Kidney epithelial cell (primary cell): Measurements from ENCODE around the gene ZNF692. TPM values are rescaled to one million over a fixed set of nuclear protein-coding genes. Genes with fewer than 3 reads are reported as not detected.

Source experiments
- DNase-seq: peaks from one replicate; pipeline ENCODE4 v3.0.0-alpha.2; 2010; ENCODE audit warnings: low read depth
- H3K27me3 ChIP-seq: 2 replicates; pipeline ENCODE4 v1.6.0; 2011; ENCODE audit warnings: low read length; ENCODE audit not compliant: control insufficient read depth, insufficient read depth
- H3K36me3 ChIP-seq: 2 replicates; pipeline ENCODE4 v1.5.1; 2011; ENCODE audit warnings: low read length; ENCODE audit not compliant: control insufficient read depth, insufficient read depth
- H3K4me3 ChIP-seq: 2 replicates; pipeline ENCODE4 v1.5.1; 2011; ENCODE audit warnings: low read depth, mild to moderate bottlenecking, control low read depth, low read length
- total RNA-seq: library from RNA; depleted of rRNA; stranded (reverse); fragments of >200 nt; gene quantifications from 2 replicates; pipeline ENCODE4 v1.2.3, GENCODE V29; 2015
- TF ChIP-seq, protein P1 (sequence below): IDR thresholded peaks from 2 replicates; pipeline ENCODE4 v1.5.1; 2011; ENCODE audit warnings: mild to moderate bottlenecking, moderate library complexity, low read length, control low read depth, inconsistent platforms; ENCODE audit not compliant: insufficient read depth, poor library complexity, severe bottlenecking

Gene ZNF692
- total RNA-seq, 1 donor from 2014 or later, result 20.4 TPM

DNA sequence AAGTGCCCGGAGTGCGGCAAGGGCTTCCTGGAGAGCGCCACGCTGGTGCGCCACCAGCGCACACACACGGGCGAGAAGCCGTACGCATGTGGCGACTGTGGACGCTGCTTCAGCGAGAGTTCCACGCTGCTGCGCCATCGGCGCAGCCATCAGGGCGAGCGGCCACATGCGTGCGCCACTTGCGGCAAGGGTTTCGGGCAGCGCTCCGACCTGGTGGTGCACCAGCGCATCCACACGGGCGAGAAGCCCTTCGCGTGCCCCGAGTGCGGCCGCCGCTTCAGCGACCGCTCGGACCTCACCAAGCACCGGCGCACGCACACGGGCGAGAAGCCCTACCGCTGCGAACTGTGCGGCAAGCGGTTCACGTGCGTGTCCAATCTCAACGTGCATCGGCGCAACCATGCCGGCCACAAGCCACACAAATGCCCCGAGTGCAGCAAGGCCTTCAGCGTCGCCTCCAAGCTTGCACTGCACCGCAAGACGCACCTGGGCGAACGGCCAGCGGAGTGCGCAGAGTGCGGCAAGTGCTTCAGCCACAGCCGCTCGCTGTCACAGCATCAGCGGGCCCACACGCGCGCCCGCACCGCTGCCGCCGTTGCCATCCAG is 10.8 kb downstream of the ZNF692 start:
- Histone ChIP-seq H3K27me3 (no peaks in the 10 kb centered on the region), H3K4me3 (no peak overlapping the region), H3K36me3 (peaks cover 2% of the 10 kb centered on the region)
- TF ChIP-seq, protein P1, sequence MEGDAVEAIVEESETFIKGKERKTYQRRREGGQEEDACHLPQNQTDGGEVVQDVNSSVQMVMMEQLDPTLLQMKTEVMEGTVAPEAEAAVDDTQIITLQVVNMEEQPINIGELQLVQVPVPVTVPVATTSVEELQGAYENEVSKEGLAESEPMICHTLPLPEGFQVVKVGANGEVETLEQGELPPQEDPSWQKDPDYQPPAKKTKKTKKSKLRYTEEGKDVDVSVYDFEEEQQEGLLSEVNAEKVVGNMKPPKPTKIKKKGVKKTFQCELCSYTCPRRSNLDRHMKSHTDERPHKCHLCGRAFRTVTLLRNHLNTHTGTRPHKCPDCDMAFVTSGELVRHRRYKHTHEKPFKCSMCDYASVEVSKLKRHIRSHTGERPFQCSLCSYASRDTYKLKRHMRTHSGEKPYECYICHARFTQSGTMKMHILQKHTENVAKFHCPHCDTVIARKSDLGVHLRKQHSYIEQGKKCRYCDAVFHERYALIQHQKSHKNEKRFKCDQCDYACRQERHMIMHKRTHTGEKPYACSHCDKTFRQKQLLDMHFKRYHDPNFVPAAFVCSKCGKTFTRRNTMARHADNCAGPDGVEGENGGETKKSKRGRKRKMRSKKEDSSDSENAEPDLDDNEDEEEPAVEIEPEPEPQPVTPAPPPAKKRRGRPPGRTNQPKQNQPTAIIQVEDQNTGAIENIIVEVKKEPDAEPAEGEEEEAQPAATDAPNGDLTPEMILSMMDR, result no peak
- no peak for DNase-seq

DNA sequence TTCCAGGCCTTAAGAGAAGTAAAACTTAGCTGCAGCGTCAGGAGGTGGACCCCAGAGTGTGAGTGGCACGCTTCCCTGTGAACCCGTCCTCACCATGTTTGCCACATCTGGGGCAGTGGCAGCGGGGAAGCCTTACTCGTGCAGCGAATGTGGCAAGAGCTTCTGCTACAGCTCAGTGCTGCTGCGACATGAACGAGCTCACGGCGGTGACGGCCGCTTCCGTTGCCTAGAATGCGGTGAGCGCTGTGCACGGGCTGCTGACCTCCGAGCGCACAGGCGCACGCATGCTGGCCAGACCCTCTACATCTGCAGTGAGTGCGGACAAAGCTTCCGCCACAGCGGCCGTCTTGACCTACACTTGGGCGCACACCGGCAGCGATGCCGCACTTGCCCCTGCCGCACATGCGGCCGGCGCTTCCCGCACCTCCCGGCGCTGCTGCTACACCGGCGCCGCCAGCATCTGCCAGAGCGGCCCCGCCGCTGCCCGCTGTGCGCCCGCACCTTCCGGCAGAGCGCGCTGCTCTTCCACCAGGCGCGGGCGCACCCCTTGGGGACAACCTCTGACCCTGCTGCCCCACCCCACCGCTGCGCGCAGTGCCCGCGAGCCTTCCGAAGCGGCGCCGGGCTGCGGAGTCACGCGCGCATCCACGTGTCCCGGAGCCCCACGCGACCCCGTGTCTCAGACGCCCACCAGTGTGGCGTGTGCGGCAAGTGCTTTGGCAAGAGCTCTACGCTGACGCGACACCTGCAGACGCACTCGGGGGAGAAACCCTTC is 11.5 kb downstream of the ZNF692 start:
- Histone ChIP-seq H3K4me3 (no peak overlapping the region), H3K36me3 (peaks cover 2% of the 10 kb centered on the region), H3K27me3 (no peaks in the 10 kb centered on the region)
- no peak for DNase-seq
- TF ChIP-seq, protein P1, result no peak

DNA sequence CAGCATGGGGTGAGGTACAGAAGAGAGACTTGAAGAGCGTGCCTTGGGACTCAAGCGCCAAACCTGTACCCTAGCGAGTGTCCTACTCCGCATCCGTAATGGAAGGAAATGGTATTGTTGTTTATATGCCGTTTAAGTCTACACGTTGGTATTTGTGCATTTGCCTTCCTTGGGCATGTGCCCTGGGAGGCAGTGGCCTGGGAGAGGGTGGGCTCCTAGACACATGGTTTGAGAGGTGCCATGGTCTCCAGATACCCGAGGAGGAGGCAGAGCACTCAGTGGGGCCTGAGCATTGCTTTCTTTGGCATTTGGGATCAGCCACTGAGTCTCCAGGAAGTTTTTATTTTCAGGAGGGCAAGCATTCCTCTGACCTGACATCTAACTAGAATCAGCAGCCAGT is 14.4 kb downstream of the ZNF692 start:
- H3K27me3 ChIP-seq, result no peaks in the 10 kb centered on the region
- TF ChIP-seq, protein P1, result no peak
- H3K4me3 ChIP-seq, result no peak overlapping the region
- DNase-seq, result no peak
- H3K36me3 ChIP-seq, result no peaks in the 10 kb centered on the region

DNA sequence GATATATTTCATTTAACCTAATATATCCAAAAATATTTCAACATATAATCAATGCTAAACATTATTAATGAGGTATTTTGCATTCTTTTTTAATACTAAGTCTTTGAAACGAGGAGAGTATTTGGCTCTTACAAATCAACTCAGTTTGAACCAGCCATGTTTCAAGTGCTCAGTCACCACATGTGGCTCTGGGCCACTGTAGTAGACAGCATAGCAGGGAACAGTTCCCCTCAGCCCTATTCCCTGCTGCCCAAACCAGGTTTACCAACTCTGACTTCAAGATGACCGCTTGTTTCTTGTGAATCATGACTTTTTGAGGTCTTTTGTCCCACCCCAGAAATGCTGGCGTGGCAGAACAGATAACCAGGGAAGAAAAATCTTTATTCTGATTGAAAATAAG is 15.2 kb downstream of the ZNF692 start:
- Histone ChIP-seq H3K4me3 (no peak overlapping the region), H3K27me3 (no peaks in the 10 kb centered on the region), H3K36me3 (no peaks in the 10 kb centered on the region)
- TF ChIP-seq, protein P1, result no peak
- DNase-seq, result no peak

DNA sequence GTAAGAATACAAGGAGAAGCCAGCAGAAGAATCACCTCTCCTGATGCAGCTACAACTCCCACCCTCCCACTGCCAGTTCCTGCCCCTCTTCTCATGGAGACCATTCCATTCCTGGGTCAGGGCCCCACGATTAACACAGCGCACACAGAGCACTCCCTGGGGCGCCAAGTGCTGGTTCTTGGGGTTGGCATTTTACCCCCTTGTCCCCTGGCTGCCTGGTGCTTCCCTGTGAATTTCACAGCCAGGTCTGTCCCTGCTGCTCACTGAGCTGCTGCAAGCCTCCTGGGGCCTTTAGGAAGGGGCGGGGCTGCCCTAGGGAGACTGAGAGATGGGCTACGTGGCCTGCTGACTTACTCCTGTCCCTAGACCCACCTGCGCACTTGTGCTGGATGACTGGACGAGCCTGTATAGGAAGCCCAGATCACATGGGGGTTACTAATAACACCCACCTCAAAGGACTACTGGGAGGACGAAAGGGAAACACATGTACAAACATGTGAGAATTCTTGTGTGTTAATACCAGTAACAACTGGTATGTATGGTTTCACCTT is 16.0 kb downstream of the ZNF692 start:
- Histone ChIP-seq H3K4me3 (no peak overlapping the region), H3K27me3 (no peaks in the 10 kb centered on the region)

More for the DNA sequence above, 16.0 kb downstream of the ZNF692 start:
- TF ChIP-seq, protein P1, result no peak
- DNase-seq, result no peak
- no peaks in the 10 kb centered on the region for H3K36me3 ChIP-seq
